T-helper 1 cell treated with Interleukin-12 subunit alpha and Interleukin-12 subunit beta and Interleukin-4 antibody, amounts not matched to agents 30 ng/mL and 1 ng/mL, for 36 hours (primary cell): ENCODE results near the gene CIAPIN1. TPM values are rescaled to one million over a fixed set of nuclear protein-coding genes. Genes with fewer than 3 reads are reported as not detected.

ENCODE experiments used
- intact Hi-C: fragments of 100-400 bp; cut with micrococcal nuclease; formaldehyde crosslinking; loops from one replicate; pipeline ENCODE4 v1.15.1; 2024
- total RNA-seq: library from RNA; stranded (reverse); gene quantifications from 2 replicates; pipeline ENCODE4 v1.2.3, GENCODE V29; 2022

CIAPIN1 gene
- total RNA-seq, result 67.4 and 70.8 TPM in 2 replicates

- intact Hi-C loops, result loop anchor here (1.0 to 10.0 kb wide), 11 partner anchors 15 to 677 kb away; partner anchors contain the start of genes ARL2BP, CCDC102A, CFAP20 and KATNB1
These were observed at the start of gene CIAPIN1, which contains the start of gene COQ9 for GRCh38 chr16:57447186-57447962. Gene CIAPIN1 (minus strand): TSS chr16:57447385. CDS start chr16:57440928, 6,457 bp downstream. Gene COQ9 (plus strand): TSS chr16:57447479. CDS start chr16:57447506, 27 bp downstream.

GRCh38 chr16:57493767-57494166 lies 46.6 kb upstream of the CIAPIN1 start:
- intact Hi-C loops, result no loop called here

GRCh38 chr16:57489229-57489628 lies 42.0 kb upstream of the CIAPIN1 start:
- intact Hi-C loops, result no loop called here

GRCh38 chr16:57486858-57487834 lies 40.0 kb upstream of the CIAPIN1 start:
- intact Hi-C loops, result loop anchor here (1.0 kb wide), 5 partner anchors 11 to 187 kb away; partner anchors contain the start of gene POLR2C

- intact Hi-C loops, result loop anchor here (1.0 kb wide), 5 partner anchors 10 to 186 kb away; partner anchors contain the start of gene POLR2C
These were observed 39.0 kb upstream of the CIAPIN1 start, which contains the start of gene DOK4 for GRCh38 chr16:57485916-57486857. Gene DOK4 (minus strand): TSS chr16:57486493. CDS start chr16:57479507, 6,986 bp downstream.

- intact Hi-C loops, result no loop called here
These were observed 38.1 kb upstream of the CIAPIN1 start for GRCh38 chr16:57485091-57485915.

- intact Hi-C loops, result no loop called here
These were observed 37.4 kb upstream of the CIAPIN1 start for GRCh38 chr16:57484515-57485005.

- intact Hi-C loops, result no loop called here
These were observed 36.7 kb upstream of the CIAPIN1 start for GRCh38 chr16:57483725-57484514.

- intact Hi-C loops, result no loop called here
These were observed 35.8 kb upstream of the CIAPIN1 start for GRCh38 chr16:57482845-57483545.

GRCh38 chr16:57481421-57481820 lies 34.2 kb upstream of the CIAPIN1 start:
- intact Hi-C loops, result no loop called here

- intact Hi-C loops, result no loop called here
These were observed 33.6 kb upstream of the CIAPIN1 start for GRCh38 chr16:57480754-57481230.

GRCh38 chr16:57479976-57480753 lies 33.0 kb upstream of the CIAPIN1 start:
- intact Hi-C loops, result no loop called here

- intact Hi-C loops, result no loop called here
These were observed 32.2 kb upstream of the CIAPIN1 start for GRCh38 chr16:57479205-57479975.

- intact Hi-C loops, result no loop called here
These were observed 31.4 kb upstream of the CIAPIN1 start for GRCh38 chr16:57478396-57479204.

- intact Hi-C loops, result no loop called here
These were observed 30.5 kb upstream of the CIAPIN1 start for GRCh38 chr16:57477531-57478202.
